ENCODE data around the gene TPD52L2.

Gene TPD52L2

DNA sequence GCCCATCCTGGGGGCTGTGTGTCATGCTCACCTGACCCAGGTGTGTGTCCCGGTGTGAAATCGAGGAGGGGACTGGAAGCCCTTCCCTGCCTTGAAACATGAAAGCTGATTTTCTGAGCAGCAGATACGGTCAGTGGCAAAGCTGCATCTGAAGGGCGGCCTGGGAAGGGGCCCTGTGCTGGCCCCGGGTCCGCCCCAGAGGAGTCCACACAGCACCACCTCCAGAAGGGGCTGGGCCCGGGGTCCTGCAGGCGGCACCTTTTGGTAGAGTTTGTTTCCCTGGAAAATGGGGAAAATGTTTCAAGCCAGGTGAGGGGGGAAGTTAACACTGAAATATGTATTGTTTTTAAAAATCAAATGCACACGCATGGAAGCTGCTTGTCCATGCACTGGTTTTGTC lies 70.4 kb downstream of the TPD52L2 start:
- no peak for DNase-seq

DNA sequence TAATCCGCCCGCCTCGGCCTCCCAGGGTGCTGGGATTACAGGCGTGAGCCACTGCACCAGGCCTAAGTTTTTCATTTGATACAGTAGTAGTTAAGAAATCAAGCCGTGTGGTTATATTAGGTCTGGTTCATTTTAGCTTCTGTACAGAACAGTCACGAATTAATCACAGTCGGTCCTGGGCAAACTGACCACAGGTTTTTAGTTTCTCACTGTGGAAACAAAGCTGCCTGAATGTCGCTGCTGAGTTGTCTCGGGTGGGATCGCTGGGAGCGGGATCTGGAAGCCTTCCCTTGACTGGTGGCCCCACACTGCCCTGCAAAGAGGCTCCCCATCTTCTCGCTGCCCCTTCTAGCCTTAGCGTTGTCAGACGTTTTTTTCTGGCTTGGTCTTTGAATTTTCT lies 72.5 kb downstream of the TPD52L2 start:
- no peak for DNase-seq

DNA sequence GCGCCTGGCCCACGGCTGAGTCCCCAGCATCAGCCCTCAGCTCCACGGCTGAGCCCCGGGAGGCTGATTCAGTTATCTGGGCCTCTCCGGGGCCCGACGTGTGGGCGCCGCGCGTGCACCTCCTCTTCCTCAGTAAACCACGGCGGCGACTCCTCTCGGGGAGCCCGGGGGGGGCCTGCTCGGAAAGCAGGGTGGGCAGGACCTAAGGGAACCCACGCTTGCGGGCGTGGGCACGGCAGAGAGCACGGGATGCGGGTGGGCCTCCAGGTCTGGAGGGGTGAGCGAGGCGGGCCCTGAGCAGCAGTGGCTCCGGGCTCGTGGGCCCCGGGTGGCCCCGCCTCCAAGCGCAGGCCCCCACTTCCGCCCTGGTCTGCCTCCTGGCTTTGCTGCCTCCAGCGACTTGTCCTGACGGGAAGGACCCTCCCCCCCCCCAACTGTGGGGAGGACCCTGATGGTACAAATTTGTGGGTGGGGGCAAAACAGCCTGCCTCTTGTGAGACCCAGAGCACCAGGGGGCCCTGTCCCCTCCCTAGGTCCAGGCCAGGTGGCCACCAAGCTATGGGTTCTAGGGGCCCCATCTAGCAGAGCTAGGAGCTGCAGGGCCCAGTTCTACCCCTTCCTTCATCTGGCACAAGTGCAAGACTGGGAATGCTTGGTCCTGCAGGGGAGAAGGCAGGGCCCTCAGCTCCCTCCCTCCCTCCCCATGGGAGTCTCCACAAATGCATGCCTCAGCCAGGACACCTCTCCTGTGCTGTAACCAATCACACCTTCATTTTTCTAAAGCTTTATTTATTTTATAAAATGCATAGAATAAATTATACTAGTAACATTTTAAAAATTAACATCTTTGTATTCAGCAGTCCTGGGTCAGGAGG lies 74.2 kb downstream of the TPD52L2 start:
- no peak for DNase-seq

DNA sequence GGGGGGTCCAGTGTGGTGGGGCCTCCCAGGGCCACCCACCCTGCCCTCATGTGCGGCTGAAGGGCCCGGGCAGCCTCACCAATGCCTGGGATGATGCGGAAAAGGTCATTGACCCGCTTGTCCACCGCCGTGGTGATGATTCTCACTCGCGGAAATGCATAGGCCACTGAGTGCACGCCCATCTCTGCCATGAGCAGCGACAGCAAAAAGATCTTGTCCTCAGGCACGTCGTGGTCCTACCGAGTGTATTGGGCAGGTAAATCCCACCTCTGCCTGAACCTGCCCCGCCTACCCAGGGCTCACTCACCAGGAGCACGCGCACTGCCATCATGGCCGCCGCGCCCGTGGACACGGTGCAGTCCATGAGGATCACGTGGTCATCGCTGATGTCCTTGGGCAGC lies 75.0 kb downstream of the TPD52L2 start:
- DNase-seq: no peak

DNA sequence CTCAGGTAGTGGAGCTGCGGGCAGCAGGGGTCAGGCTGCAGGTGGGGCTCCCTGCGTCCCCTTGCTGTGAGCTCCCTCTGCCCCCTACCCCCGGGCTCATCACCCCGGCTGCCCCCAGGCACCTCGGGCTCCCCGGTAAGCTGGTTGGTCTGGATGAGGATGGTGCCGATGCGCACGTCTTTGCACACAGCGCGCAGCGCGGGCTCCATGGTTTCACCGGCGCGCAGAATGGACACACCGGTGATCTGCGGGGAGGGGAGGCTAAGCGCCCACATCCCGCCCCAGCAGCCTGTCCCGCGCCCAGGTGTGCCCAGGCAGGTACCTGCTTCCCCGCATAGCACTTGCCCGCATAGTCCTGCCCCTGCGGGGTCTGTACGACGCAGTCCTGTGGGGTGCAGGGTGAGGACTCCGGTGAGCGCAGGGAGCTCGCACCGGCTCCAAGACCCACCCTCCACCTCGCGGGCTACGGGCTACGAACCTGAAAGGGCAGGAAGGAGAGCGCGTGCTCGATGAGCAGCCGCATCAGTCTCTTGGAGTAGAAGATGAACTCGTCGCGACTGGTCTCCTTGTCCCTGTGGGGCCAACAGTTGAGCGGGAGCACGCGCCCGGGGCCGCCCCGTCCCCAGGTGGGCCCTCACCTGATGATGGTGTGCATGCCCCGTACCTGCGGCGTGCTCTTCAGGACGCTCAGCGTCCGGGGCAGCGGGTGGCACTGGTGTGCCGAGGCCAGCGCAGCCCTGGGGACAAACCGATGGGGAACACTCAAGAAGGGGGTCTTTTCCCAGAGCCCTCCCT lies 75.6 kb downstream of the TPD52L2 start:
- DNase-seq: no peak
